SH-SY5Y (cell line): ENCODE data around the gene ADAMTSL1.

ENCODE experiments used
- GATA2 ChIP-seq: IDR thresholded peaks from 2 replicates; pipeline ENCODE4 v1.6.1; 2011; ENCODE audit warnings: mild to moderate bottlenecking, low read depth, low read length
- GATA3 ChIP-seq: IDR thresholded peaks from 2 replicates; pipeline ENCODE4 v1.6.1; 2011; ENCODE audit warnings: low read depth, mild to moderate bottlenecking, low read length, moderate library complexity

DNA sequence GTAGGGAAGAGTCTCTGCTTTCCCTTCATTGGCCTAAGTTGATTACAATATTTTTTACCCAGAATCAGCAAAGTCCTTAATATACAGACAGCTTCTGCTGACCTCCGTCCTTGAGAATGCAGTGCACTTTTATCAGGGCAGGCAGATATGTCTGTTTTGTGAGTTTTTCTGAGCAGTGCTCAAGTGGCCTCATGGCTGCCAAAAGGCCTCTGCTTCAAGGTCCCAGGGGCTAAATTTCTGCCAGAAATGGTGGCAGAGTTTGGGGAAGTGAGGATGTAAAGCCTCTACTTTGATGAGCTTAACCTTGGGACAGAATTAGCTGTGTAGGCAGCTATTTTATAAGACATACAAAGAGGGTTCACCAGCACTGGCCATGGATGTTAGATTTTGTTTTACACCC, 275.8 kb downstream of the ADAMTSL1 start:
- TF ChIP-seq GATA2 (no peak), GATA3 (no peak)
